Eye (tissue), 1 donor: ENCODE measurements around the gene ATAD3A.
A peak's percentile ranks its signal among the peaks of the same experiment; 100 is the strongest.
"Not testable (repeated sequence)": the region's sequence is repeated elsewhere in the genome, so short reads cannot be mapped to it uniquely, and the experiment has no call there.

Source experiments
- DNase-seq: peaks from one replicate; pipeline ENCODE4 v3.0.0-alpha.2; 2015

Gene ATAD3A

DNA sequence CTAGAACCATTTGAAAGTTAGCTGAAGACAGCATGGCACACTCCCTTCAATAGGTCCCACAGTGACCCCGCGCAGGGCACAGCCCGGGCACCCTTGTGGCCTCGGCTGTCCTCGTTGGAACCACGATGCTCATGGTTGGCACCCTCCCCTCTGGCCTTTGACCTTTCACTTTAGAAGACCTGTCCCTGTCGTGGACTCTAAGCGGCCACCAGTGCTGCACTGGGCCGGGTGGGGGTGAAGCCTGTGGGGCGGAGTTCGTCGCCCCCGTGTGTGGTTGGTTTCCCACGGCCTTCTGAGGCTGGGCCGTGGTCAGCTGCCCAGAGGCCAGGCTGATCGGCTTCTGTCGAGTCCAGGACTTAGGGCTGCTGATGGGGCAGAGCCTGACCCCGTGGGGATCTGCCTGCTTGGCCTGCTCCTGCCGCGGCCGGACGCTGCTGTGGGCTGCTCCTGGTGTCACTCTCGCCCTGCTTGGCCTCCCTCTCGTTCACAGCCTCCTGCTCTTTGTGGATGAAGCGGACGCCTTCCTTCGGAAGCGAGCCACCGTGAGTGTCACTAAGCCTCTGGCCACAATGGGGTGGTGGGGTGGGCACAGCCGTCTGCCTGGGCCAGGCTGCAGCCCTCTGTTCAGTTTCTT is 12.9 kb downstream of the ATAD3A start:
- not testable (repeated sequence) for DNase-seq

DNA sequence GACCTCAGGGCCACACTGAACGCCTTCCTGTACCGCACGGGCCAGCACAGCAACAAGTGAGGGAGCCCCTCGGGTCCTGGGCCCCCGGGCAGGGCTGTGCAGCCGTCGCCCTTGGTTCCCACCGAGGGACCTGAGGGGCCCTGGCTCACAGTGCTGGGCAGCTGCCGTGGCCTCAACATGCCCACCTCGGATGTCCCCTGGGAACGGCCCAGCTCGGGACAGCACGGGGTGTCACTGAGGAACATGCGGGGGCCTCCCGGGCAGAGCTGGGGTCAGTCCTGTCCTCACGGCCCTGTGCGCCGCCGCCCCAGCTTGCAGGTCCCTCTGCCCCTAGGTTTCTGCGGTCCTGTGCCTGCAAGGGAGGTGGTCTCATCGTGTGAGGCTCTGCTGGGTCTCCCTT is 14.5 kb downstream of the ATAD3A start:
- DNase-seq, result not testable (repeated sequence)

DNA sequence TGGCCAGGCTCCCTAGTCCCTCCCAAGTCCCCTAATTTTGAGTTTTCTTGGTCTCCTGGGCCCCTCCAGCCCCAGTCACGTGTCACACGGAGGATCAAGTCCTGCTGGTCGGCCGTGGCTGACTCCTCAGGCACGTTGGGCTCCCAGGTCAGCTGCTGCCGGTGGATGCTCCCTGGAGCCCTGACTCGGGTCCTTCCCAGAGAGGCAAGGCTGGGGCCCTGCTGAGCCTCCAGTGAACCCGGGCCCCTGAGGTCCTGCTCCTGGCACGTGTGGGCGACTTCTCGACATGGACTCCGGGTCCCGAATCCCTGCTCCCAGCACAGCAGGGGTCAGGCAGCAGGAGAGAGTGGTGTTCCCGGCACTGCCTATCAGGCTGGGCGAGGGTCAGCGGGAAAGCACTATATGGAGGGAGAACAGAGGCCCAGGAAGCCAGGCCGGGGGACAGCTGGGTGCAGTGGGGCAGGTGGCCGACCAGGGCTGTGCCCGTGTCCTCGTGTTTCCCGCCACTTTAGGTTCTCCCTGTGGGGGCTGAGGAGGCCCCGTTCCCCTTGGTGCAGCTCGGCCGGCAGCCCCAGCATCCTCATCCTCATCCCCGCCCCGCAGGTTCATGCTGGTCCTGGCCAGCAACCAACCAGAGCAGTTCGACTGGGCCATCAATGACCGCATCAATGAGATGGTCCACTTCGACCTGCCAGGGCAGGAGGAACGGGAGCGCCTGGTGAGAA is 15.3 kb downstream of the ATAD3A start:
- DNase-seq, result no peak

DNA sequence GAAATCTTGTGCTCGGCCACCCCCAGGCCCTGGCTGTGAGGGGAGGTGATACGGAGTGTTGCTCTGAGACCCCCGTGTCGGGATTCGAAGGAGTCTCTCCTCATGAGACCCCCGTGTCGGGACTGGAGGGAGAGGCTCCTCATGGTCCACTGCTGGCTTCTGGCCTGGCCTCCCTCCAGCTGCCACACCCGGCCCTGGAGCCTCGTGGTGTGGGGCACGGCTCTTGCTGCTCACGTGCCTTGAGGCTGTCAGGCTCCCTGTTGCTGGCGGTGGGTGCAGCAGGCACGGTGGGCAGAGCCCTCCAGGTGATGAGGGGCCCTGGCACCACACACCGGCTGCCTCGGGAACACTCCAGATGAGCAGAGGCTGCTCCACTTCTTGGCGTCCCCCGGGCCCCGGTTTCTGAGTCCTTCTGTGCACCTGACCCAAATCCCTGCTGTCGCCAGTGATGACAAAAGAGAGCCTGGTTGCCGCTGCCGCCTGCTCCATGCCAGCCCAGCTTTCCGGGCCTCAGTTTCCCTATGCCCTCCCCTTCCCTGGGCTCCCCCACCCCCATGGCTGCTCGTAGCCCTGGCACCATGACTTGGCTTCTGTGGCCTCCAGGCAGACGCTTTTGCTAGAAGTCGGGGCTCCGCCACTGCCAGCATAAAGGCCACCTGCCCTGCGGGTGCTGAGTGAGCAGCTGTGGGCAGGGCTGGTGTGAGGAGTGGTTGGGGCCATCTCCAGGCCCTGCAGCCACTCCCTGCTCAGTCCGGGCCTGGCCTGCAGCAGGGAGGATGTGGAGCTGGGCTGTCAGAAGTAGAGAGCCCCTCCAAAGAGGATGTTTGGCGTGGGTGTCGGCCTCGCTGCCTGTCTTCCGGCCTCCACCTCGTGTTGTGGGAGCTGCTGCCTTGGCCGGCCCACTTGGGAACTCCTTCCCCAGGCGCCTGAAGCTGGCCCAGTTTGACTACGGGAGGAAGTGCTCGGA is 16.6 kb downstream of the ATAD3A start:
- DNase-seq, result no peak

DNA sequence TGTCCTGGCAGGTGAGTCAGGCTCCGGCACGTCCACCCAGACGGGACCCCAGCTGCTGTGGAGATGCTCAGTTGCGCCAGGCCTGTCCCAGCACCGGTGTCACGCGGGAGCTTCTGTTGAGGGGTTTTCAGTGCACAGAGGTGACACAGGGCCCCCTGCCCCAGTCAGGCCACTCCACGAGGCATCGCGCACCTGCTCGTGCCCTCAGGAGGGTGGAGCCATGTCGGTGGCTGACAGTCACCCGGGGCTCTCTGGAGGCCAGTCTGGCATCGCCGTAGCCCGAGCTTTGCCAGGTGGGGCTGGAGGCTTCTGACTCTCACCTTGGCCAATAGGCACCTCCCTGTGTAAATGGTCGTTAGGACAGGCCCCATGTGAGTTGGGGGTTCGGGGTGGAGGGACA is 17.4 kb downstream of the ATAD3A start:
- no peak for DNase-seq

DNA sequence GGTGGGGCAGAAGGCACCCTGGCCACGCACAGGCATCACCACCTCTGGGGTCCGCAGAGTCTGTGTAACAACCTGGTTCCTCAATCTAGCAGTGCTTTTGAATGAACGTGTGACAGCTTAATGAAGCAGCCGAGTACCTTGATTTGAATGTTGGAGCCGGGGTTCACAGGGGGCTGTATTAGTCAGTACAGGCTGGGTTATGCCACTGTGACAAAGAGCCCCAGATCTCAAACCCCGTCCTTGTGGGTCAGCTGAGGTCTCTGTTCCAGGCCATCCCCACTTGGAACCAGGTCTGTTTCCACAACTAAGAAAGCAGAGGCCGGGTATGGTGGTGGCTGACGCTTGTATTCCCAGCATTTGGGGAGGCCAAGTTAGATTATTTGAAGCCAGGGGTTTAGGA is 18.0 kb downstream of the ATAD3A start:
- DNase-seq, result no peak

DNA sequence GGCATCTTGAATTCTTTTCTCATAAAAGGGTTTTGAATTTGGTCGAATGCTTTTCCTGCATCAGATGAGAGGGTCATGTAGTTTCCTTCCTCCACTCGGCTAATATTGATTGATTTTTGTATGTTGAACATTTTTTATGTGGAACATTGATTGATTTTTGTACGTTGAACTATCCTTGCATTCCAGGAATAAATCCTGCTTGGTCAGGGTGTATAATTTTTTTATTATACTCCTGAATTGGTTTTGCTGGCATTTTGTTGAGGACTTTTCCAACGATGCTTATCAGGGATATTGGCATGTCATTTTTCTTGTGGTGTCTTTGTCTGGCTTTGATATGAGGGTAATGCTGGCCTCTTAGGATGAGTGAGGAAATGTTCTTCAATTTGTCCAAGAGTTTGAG is 20.0 kb downstream of the ATAD3A start:
- no peak for DNase-seq

DNA sequence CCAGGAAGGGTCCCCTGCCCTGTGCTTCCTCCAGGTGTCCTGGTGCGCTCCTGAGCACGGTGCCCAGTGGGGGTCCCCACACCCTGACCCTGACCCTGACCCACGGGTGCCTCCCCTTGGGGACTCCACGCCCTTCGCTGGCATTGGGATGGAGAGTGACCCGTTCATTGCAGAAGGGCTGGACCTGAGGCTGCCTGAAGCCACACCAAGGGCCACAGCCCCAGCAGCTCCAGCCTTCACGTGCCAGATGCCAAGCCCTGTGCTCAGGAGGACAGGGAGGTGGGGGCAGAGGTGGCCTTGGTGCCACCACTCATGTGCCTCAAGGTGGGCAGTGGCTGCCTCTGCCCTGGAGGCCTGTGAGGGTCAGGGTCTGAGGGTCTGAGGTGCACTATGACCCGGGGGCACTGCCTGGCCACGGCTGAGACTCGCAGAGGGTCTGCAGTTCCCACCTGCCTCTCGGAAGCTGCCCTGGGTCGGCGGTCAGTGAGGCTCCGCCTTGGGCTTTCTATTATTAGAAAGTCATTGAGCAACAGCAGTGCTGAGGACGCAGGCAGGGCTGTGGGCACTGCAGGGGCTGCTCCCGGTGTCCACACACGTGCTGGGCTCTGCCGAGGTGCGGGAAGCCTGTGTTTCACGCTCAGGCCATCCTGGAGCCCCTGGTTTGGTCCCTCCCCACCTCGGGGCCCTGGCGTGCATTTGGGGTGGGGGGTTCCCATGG is 21.4 kb downstream of the ATAD3A start:
- not testable (repeated sequence) for DNase-seq

DNA sequence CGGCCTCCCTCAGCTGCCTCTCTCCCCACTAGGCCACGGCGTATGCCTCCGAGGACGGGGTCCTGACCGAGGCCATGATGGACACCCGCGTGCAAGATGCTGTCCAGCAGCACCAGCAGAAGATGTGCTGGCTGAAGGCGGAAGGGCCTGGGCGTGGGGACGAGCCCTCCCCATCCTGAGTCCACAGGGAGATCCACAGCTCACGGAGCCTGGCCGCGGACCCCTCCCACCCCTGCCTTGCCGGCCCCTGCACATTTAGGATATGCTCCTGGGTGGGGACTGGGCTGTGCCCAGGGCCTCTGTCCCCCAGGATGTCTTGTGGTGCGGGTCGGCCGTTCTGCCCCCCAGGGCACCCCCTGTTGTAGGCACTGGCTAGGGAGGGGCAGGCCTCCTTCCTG is 21.9 kb downstream of the ATAD3A start:
- DNase-seq, result not testable (repeated sequence)

DNA sequence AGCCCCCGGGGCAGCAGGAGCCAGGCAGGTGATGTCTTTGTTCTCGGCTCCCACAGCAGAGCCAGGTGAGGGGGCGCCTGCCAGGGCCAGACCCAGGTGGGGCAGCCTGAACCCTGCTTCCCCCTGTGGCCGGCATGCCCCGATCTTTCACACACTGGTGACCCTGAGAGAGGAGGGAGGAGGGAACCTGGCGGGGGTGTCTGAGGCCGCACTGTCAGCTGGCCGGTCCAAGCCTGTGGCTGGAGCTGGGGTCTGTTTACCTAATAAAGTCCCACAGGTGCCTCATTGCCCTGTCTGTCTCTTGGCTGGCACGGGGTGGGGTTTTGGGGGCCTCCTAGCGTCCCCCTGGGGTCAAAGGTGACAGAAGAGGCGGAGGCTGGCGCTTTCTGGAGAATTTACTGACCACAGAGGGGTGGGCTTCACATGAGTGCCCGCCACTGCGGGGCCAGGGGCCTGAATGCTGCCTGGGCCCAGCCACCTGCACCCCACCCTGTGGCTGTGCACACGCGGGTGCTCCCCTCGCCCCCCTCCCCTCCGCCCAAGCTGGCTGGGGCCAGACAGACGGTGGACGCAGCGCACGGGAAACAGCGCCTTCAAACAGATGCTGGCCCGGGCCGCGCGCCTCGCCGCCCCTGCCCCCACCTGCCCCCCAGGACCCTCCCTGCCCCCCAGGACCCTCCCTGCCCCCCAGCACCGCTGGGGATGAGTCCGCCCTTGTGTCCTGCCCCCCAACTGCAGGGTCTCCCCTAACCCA is 22.6 kb downstream of the ATAD3A start:
- no peak for DNase-seq

DNA sequence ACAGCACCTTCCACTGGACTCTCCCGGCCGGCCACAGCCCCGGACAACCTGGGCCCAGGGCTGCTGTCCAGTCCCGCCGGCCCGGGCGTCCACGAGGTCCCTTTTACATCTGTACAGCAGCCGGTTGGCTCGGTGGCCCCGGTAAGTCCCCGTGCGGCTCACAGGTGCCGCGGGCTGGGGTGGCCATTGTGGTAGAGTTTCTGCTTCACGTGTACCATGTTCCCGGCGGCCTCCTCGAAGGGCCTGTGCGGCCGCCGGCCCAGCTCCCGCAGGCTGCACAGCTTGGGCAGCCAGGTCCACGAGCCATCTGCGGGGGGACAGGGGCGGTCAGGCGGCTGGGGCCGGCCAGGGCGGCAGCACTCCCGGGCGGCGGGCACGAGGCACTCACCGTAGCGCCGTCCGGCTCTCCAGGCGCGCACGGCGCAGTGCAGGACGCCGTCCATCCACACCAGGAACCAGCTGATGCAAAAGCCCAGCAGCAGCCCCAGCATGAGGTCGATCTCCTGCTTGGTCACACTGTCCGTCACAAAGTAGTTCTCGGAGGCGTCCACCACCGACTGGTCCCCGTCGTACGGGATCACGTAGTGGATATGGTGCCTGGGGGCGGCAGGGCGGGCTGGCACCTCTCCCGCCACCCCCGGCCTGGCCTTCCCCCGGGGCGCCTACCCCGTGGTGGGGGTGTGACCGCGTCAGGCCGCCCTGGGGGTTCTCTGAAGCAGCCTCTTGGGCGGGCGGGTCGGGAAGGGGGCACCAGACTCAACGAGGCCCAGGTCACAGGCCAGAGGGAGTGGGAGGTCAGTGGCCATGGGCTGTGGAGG is 23.4 kb downstream of the ATAD3A start:
- DNase-seq, result no peak

DNA sequence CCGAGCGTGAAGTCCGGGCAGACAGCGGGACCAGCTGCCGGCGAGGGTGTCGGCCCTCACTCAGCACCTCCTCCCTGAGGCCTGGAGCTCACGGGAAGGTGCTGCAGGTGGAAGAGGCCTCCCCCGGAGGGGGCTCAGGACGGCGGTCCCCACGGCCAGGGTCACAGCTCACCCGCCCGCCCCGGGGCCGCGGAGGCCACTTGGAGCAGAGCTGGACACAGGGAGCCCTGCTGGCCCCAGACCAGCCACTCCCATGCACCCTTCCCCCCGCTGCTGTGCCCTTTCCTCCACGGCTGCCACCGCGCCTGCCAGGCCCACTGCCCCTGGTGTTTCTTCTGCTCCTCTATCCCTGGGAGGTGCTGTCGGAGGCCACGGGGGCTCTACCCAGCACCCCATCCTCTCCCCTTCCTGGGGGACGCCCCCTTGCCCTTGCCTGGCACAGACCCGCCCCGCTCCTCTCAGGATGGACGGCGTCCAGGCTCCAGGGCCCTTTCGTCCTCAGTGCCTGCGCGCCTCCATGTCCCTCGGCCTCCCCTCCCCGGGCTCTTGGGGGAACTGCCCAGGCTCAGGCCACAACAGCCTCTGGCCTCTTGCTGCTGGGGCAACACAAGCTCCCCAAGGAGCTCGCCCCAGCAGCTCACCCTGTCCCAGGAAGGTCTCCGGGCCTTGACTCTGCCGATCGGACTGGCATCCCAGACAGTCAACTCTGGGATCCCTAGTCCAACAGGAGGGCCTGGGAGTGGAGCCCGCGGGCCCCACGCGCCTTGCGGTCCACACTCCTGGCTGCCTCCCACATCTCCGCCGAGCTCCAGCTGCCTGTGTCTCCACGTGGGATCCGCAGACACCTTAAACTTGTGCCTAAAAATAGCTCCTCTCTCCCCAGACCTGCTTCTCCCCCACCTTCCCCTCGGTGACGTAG is 24.3 kb downstream of the ATAD3A start:
- DNase-seq, result no peak

DNA sequence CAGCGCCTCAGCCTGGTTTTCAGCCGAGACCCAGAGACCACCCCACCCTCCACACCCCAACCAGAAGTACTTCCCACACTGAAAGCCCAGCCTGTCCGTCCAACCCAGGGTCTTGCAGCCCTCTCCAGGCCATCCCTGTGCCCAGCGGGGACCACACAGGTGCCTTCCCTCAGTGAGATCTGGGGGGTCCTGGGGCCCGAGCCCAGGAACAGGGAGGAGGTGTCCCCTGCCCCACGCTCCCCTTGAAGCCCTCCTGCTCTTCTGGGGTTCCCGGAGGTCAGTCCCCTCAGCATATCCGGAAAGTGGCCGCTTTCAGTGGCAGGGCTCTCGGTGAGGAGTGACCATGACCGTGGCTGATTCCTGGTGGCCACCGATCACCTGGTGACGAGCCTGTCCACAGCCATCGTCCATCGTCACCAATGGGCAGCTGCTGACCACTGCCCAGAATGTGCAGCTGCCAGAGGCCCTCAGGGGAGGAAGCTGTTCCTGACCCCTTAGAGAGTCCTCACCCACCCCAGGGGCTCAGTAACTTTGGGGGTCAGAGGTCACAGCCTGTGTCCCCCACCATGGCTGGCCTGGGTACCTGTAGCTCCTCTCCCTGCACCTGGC is 25.1 kb downstream of the ATAD3A start:
- no peak for DNase-seq

DNA sequence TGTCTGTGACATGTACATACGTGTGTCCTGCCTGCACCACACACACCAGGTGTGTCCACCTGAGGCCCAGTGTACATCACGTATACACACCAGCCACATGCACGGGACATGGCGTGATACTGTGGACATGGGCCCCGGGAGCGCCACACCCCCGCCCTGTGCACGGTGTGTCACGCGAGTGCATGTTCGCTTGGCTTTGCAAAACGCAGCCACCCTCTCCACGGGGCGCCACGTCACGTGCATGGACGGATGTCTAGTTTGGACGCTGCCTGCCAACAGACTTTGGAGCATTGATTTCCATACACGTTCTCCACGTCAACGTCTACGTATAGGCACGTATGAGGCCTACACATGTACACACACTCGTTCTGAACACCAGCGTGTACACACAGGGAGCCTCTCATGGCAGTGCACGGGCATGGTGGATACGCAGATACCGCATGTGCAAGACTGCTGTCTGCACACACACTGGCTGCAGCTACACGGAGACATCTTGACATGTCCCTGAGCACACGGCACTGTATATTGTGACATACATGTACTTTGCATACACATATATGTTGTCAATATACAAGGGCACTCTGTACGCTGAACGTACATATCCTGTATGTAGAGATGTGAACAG is 25.8 kb downstream of the ATAD3A start:
- no peak for DNase-seq

DNA sequence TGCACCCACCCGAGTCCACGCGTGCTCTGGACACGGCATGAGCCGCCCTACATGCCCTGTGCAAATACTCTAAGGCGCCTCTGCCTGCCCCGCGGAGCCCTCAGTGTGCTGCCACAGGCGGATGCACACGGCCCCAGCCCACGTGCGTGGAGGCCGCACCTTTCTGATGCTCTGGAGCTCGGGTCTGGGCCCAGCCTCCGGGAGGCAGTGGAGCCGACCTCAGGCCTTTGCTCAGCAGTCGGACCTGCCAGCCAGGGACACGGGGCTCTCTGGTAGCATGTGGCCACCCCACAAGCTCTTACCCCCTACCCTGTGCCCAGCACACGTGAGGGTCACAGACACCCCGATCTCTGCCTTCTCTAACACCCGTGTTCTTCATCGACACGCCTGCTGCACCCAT is 26.4 kb downstream of the ATAD3A start:
- no peak for DNase-seq

DNA sequence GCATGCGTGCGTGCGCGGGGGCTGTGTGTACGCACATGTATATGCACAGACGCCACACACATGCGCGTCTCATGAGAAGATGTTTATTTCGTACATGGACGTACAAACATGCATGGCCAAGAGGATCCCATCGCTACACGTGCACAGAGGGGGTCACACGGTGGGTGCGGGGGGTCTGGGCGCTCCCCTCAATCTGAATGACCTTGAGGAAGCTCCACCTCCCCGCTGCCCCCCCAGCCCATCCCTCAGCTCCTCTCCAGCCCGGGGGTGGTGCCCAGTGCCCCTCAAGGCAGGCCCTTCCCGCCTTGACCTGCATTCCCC is 27.0 kb downstream of the ATAD3A start:
- no peak for DNase-seq

DNA sequence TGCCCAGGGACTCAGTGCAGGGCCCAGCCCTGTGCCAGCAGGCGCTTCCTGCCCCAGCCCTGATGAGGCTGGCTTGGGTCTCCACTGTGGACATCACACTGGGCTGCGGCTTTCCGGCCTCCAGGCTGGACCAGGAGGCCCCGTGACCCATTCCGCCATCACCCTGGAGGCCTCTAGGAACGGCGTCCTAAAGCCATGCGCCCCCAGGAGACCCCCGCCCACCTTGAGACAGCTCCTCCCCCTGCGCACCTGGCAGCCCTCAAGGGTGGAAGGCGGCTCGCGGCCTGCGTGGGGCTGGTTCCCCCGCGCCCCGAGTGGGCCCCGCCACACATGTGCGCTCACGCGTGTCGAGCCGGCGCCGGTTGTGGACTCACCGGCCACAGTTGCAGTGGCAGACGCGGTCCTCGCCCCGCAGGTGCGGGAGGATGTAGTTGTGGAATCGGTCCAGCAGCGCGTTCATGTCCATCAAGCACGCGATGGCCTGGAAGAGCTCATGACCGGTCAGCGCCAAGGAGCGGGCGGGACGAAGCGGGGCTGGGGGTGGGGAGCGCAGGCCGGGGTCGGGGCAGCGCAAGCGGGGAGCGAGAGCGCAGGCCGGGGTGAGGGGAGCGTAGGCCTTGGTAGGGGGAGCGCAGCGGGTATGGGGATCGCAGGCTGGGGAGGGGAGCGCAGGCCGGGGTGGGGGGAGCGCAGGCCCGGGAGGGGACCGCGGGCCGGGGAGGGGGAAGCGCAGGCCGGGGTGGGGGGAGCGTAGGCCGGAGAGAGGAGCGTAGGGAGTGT is 27.5 kb downstream of the ATAD3A start:
- peak; percentile 75 for DNase-seq

DNA sequence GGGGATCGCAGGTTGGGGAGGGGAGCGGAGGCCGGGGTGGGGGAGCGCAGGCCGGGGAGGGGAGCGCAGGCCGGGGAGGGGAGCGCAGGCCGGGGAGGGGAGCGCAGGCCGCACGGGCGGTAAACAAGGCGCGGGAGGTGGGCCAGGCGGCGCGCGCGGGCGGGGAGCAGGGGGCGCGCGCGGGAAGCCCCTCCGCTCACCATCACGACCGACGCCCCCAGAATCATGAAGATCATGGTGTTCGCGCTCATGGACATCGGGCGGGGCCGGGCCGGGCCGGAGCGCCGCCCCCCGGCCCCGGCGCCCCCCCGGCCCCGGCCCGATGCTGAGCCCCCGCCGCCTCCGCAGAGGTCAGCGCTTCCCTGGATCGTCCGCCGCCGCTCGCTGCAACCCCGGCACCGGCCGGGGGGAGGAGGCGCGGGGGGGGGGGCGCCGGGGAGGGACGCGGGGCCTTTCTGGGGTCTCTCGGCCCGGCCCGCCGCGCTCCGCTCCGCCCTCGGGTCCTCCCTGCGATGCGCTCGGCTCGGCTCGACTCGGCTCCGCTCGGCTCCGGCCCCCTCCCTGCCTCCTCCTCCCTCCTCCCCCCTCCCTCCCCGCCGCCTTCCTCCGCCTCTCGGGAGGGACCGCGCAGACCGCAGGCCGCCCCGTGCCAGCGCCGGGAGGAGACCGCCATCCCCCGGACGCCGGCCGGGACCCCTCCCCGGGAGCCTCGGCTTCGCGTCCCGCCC is 28.3 kb downstream of the ATAD3A start, which contains the start of gene TMEM240:
Gene TMEM240, minus strand, starts transcription at position 535 of the 728 bp plus-strand sequence. Its CDS starts 278 bp downstream, at position 257.
- DNase-seq, result peak; percentile 93
